Measurements from ENCODE around the gene CAMK2D. TPM values are rescaled to one million over a fixed set of nuclear protein-coding genes. Genes with fewer than 3 reads are reported as not detected.

Gene CAMK2D
- total RNA-seq, 2 experiments from 2014 or later: 29.9 to 32.9 TPM

DNA sequence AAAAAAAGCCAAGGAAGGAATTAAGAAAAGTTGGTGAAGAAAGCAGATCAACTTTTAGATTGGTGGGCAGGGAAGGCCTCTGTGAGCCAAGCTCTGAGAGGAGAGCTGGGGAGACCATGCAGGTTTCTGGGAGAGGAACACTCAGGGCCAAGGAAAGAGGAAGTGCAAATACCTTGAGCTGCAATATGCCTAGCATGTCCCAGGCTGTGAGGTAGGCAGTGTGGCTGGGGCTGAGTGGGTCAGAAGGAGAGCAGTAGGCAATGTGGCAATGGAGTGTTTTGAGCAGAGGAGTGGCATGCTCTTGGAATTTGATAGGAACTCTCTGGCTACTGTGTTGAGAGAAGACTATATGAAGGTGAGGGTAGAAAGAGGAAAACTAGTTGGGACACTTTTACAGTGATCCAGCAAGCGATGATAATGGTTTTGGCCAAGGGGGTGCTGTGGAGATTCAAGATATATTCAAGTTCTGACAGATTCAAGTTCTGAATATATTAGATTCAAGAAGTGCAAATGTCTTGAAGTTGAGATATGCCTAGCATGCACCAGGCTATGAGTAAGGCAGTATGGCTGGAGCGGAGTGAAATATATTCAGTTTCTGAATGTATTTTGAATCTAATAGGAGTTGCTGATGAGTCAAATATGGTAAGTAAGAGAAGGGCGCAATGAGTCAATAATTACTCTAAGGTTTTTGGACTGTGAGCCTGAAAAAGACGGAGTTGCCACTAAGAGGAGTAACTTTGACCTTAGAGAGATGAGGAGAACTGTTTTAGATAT, 172.5 kb downstream of the CAMK2D start:
- Mint-ChIP-seq H3K27ac (no peak overlapping the region), H3K9me3 (no peaks in the 10 kb centered on the region), H3K36me3 (ENCODE audit: low read depth) (peaks cover 28% of the 10 kb centered on the region), H3K4me1 (ENCODE audit: low read depth) (peaks cover 58% of the 10 kb centered on the region), H3K4me3 (no peak overlapping the region), H3K27me3 (no peaks in the 10 kb centered on the region)
- Histone ChIP-seq H3K36me3 (ENCODE audit: insufficient read depth, low read length) (no peaks in the 10 kb centered on the region), H3K9me3 (ENCODE audit: control insufficient read depth in 1 of 2, insufficient read depth in 1 of 2, low read length in 2 of 2) (no peaks in the 10 kb centered on the region), H3K4me3 (ENCODE audit: low read length) (no peak overlapping the region), H3K27me3 (ENCODE audit: control insufficient read depth in 1 of 2, insufficient read depth in 2 of 2, low read length in 2 of 2) (no peaks in the 10 kb centered on the region), H3K4me1 (ENCODE audit: insufficient read depth, low read length) (no peaks in the 10 kb centered on the region), H3K27ac (ENCODE audit: low read depth in 1 of 2, low read length in 2 of 2) (no peak overlapping the region)
- POLR2A ChIA-PET: no interaction called here
- intact Hi-C loops (cut with DNase I, micrococcal nuclease): no loop called here
- CTCF ChIA-PET: interaction anchor here (1.2 kb wide), 1 partner anchor 42 kb away, joined by 3 read pairs; no protein-coding TSS in a partner anchor
- no peak for DNase-seq
- TF ChIP-seq, protein P1, sequence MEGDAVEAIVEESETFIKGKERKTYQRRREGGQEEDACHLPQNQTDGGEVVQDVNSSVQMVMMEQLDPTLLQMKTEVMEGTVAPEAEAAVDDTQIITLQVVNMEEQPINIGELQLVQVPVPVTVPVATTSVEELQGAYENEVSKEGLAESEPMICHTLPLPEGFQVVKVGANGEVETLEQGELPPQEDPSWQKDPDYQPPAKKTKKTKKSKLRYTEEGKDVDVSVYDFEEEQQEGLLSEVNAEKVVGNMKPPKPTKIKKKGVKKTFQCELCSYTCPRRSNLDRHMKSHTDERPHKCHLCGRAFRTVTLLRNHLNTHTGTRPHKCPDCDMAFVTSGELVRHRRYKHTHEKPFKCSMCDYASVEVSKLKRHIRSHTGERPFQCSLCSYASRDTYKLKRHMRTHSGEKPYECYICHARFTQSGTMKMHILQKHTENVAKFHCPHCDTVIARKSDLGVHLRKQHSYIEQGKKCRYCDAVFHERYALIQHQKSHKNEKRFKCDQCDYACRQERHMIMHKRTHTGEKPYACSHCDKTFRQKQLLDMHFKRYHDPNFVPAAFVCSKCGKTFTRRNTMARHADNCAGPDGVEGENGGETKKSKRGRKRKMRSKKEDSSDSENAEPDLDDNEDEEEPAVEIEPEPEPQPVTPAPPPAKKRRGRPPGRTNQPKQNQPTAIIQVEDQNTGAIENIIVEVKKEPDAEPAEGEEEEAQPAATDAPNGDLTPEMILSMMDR (IDR thresholded peaks at IDR 0.05): no peak
- no peak for ATAC-seq (ENCODE audit: poor library complexity)

DNA sequence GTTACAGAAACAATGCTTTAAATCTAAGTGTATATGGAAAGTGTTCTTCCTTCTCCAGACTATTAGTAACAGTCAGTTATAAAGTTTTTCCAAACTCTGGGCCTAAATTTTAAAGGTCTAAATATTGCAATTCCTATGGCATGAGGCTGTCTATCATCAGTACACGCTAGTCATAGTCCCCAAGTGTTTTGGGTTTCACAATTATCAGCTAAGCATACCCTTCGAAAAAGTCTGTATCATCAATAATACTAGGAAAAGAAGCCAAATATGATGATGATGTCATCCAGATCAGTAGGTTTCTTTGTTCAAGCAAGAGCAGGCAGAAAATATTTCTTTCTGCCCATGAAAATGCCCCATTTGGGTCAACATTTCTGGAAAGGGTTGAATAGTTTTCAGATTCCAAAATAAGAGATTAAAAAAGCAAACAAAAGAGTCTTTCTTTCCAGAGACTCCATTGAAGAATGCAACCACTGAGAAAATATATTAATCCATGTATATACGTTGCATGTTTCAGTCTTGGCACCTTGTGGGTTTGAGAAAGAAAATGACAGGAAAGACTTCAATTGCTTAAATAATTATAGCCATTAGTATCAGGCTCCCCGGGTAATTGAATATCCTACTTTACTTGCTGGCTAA, 173.8 kb downstream of the CAMK2D start:
- Histone ChIP-seq H3K27ac (ENCODE audit: low read depth in 1 of 2, low read length in 2 of 2) (no peak overlapping the region), H3K36me3 (ENCODE audit: insufficient read depth, low read length) (no peaks in the 10 kb centered on the region), H3K27me3 (ENCODE audit: control insufficient read depth in 1 of 2, insufficient read depth in 2 of 2, low read length in 2 of 2) (no peaks in the 10 kb centered on the region), H3K4me1 (ENCODE audit: insufficient read depth, low read length) (no peaks in the 10 kb centered on the region), H3K4me3 (ENCODE audit: low read length) (no peak overlapping the region), H3K9me3 (ENCODE audit: control insufficient read depth in 1 of 2, insufficient read depth in 1 of 2, low read length in 2 of 2) (no peaks in the 10 kb centered on the region)
- ATAC-seq (ENCODE audit: poor library complexity) (no peak), DNase-seq (no peak)
- Mint-ChIP-seq H3K27ac (no peak overlapping the region), H3K4me1 (ENCODE audit: low read depth) (peaks cover 56% of the 10 kb centered on the region), H3K36me3 (ENCODE audit: low read depth) (peaks cover 23% of the 10 kb centered on the region), H3K27me3 (no peaks in the 10 kb centered on the region), H3K4me3 (no peak overlapping the region), H3K9me3 (no peaks in the 10 kb centered on the region)
- intact Hi-C loops (cut with DNase I, micrococcal nuclease): no loop called here
- TF ChIP-seq, protein P1 (IDR thresholded peaks at IDR 0.05): no peak
- POLR2A ChIA-PET: interaction anchor here (0.5 kb wide), 1 partner anchor 27 kb away, joined by 3 read pairs; no protein-coding TSS in a partner anchor
- CTCF ChIA-PET: no interaction called here

DNA sequence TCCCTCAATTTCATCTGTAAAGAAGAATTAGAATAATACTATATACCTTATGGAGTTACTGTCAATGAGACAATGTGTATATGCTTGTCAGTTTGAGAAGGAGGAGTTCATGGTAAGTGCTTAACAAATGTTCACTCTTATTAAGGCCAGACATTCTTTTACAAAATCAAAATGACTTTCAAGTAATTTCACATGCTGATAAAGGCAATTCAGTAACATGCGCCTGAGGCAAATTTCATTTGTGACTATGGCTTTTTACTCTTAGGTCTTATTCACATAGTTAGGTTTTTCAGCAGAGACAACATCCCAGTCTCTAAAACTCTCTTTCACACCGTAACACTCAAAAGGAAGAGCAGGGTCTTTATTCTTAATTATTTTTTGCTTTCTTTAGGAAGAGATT, 174.4 kb downstream of the CAMK2D start:
- Histone ChIP-seq H3K4me1 (ENCODE audit: insufficient read depth, low read length) (no peaks in the 10 kb centered on the region), H3K9me3 (ENCODE audit: control insufficient read depth in 1 of 2, insufficient read depth in 1 of 2, low read length in 2 of 2) (no peaks in the 10 kb centered on the region), H3K36me3 (ENCODE audit: insufficient read depth, low read length) (no peaks in the 10 kb centered on the region), H3K27ac (ENCODE audit: low read depth in 1 of 2, low read length in 2 of 2) (no peak overlapping the region), H3K4me3 (ENCODE audit: low read length) (no peak overlapping the region), H3K27me3 (ENCODE audit: control insufficient read depth in 1 of 2, insufficient read depth in 2 of 2, low read length in 2 of 2) (no peaks in the 10 kb centered on the region)
- ATAC-seq (ENCODE audit: poor library complexity) (no peak), DNase-seq (no peak)
- intact Hi-C loops (cut with DNase I, micrococcal nuclease): no loop called here
- H3K36me3 Mint-ChIP-seq (ENCODE audit: low read depth): peaks cover 20% of the 10 kb centered on the region
- TF ChIP-seq, protein P1 (IDR thresholded peaks at IDR 0.05): no peak
- ChIA-PET CTCF (no interaction called here), POLR2A (no interaction called here)
- no peaks in the 10 kb centered on the region for H3K27me3 Mint-ChIP-seq
- H3K27ac Mint-ChIP-seq: no peak overlapping the region
- peaks cover 58% of the 10 kb centered on the region for H3K4me1 Mint-ChIP-seq (ENCODE audit: low read depth)
- no peak overlapping the region for H3K4me3 Mint-ChIP-seq
- H3K9me3 Mint-ChIP-seq: no peaks in the 10 kb centered on the region

Measured in CD4-positive, alpha-beta T cell (primary cell).